Left lung (tissue), 10 donors: ENCODE data around the gene B4GALNT4. TPM values are rescaled to one million over a fixed set of nuclear protein-coding genes. Genes with fewer than 3 reads are reported as not detected.

Source experiments
- ATAC-seq: fragments of 200-7000 bp; cut with Tn5 transposase; one replicate; pipeline ENCODE4 v1.9.1; 2020; ENCODE audit warnings: moderate library complexity
- DNase-seq, 4 donors: peaks; one replicate each; pipeline ENCODE4 v3.0.0-alpha.2; 2013 to 2020
- H3K27ac ChIP-seq, 2 donors: fragments of 200-600 bp; sonication (generic) in 1 of 2; one replicate each; pipeline versions ENCODE4 v1.5.0 to v1.8.0; 2020 to 2021
- H3K27me3 ChIP-seq, 2 donors: fragments of 200-600 bp; sonication (generic) in 1 of 2; one replicate each; pipeline versions ENCODE4 v1.5.0 to v1.8.0; 2020 to 2021
- H3K36me3 ChIP-seq, 2 donors: fragments of 200-600 bp; sonication (generic) in 1 of 2; one replicate each; pipeline versions ENCODE4 v1.5.0 to v1.8.0; 2020 to 2021
- H3K4me1 ChIP-seq, 2 donors: fragments of 200-600 bp; one replicate each; pipeline ENCODE4 v1.8.0; 2021
- H3K4me3 ChIP-seq, 2 donors: fragments of 200-600 bp; sonication (generic) in 1 of 2; one replicate each; pipeline versions ENCODE4 v1.5.0 to v1.8.0; 2020 to 2021; ENCODE audit warnings: mild to moderate bottlenecking in 1 of 2
- H3K9me3 ChIP-seq, 2 donors: fragments of 200-600 bp; sonication (generic) in 1 of 2; one replicate each; pipeline versions ENCODE4 v1.5.0 to v1.8.0; 2020 to 2021
- intact Hi-C, 2 donors: fragments of 100-400 bp; cut with DNase I; formaldehyde crosslinking; loops; one replicate each; pipeline versions ENCODE4 v1.11.2 to v1.14.2; 2022
- polyA plus RNA-seq, 6 donors: library from polyadenylated mRNA; unstranded; fragments of 120-200 nt; gene quantifications; one replicate each; pipeline ENCODE4 v1.2.1, GENCODE V29; 2013; ENCODE audit not compliant: insufficient read length in 6 of 6
- total RNA-seq, 2 donors: library from RNA; stranded (reverse); fragmentation: NEBNext Ultra II Directional; extraction: Animal tissue kit (Norgen Biotek cat#: 25700); gene quantifications; one replicate each; pipeline ENCODE4 v1.2.1, GENCODE V29; 2021
- TF ChIP-seq, protein P1 (sequence below), 2 donors: fragments of 200-600 bp; sonication (generic) in 1 of 2; IDR thresholded peaks; one replicate each; pipeline versions ENCODE4 v1.5.0 to v1.8.0; 2021; ENCODE audit warnings: antibody characterized with exemption in 2 of 2
- donor health status: DM: no; HTN: yes; CAD: no.
- donor health status: DM: no; HTN: no; CAD: no.

Gene B4GALNT4
- total and polyA plus RNA-seq, 8 donors = 1.4 to 78.7 (median 52.4) TPM

DNA sequence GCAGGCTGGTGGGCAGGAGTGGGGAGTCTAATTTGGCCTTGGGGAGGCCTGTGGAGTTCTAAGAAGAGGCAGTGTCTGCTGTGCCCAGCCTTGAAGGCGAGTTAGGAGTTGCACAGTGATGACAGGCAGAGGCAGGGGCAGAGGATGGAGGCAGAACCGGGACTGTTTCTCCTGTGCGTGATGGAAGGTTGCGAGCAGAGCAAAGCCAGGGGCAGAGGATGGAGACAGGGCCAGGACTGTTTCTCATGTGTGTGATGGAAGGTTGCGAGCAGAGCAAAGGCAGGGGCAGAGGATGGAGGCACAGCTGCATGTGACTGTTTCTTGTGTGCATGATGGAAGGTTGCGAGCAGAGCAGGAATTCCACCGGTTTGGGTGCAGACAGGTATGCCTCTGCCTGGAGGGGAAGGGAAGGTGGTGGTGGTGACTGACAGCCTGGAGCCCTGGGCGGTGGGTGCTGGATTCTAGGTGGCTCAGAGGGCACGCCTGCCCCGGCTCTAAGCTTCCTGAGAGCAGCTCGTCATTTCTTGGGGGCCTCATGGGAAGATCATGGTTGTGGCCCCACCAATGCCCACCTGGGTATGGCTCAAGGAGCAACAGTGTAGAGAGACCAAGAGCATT, 8.7 kb downstream of the B4GALNT4 start:
- no peak overlapping the region for H3K4me3 ChIP-seq
- no peaks in the 10 kb centered on the region for H3K4me1 ChIP-seq
- DNase-seq (peak in 1 of 4 donors; percentile 52), ATAC-seq (no peak)
- no peak overlapping the region for H3K27ac ChIP-seq
- intact Hi-C loops = no loop called here
- H3K9me3 ChIP-seq = no peaks in the 10 kb centered on the region
- H3K27me3 ChIP-seq = peaks cover 0 to 34% of the 10 kb centered on the region in 2 donors
- no peaks in the 10 kb centered on the region for H3K36me3 ChIP-seq
- TF ChIP-seq, protein P1, sequence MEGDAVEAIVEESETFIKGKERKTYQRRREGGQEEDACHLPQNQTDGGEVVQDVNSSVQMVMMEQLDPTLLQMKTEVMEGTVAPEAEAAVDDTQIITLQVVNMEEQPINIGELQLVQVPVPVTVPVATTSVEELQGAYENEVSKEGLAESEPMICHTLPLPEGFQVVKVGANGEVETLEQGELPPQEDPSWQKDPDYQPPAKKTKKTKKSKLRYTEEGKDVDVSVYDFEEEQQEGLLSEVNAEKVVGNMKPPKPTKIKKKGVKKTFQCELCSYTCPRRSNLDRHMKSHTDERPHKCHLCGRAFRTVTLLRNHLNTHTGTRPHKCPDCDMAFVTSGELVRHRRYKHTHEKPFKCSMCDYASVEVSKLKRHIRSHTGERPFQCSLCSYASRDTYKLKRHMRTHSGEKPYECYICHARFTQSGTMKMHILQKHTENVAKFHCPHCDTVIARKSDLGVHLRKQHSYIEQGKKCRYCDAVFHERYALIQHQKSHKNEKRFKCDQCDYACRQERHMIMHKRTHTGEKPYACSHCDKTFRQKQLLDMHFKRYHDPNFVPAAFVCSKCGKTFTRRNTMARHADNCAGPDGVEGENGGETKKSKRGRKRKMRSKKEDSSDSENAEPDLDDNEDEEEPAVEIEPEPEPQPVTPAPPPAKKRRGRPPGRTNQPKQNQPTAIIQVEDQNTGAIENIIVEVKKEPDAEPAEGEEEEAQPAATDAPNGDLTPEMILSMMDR (IDR thresholded peaks at IDR 0.05) = no peak

DNA sequence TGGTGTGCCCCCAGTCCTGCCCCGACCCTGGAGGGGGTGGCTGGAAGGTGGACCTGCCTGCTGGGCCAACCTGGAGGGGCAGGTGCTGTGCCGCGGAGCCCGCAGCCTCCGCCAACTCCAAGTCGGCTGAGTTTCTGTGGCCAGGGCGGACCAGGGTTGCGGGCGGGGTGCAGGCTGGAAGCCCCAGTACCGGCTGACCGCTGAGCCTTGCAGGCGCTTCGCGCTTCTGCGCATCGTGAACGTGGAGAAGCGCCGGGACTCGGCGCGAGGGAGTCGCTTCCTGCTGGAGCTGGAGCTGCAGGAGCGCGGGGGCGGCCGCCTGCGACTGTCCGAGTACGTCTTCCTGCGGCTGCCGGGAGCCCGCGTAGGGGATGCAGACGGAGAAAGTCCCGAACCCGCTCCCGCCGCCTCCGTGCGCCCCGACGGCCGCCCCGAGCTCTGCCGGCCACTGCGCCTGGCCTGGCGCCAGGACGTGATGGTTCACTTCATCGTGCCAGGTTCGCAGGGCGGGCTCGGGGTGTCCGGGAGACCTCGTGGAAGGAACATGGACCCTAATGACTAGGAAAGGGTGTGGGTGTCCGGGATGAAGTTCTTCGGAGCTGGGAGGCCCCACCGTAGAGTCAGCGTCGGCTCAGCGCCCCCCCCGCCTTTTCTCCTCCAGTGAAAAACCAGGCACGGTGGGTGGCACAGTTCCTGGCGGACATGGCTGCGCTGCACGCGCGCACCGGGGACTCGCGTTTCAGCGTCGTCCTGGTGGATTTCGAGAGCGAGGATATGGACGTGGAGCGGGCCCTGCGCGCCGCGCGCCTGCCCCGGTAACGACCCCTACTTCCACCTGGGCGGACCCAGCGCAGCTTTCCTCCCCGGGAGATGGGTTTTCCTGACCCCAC, 10.2 kb downstream of the B4GALNT4 start:
- Histone ChIP-seq H3K36me3 (no peaks in the 10 kb centered on the region), H3K27ac (no peak overlapping the region), H3K4me3 (no peak overlapping the region), H3K4me1 (no peaks in the 10 kb centered on the region), H3K27me3 (peaks cover 0 to 34% of the 10 kb centered on the region in 2 donors), H3K9me3 (no peaks in the 10 kb centered on the region)
- TF ChIP-seq, protein P1 (IDR thresholded peaks at IDR 0.05) = no peak
- DNase-seq (peak in 1 of 4 donors; percentile 81), ATAC-seq (no peak)
- intact Hi-C loops = no loop called here

DNA sequence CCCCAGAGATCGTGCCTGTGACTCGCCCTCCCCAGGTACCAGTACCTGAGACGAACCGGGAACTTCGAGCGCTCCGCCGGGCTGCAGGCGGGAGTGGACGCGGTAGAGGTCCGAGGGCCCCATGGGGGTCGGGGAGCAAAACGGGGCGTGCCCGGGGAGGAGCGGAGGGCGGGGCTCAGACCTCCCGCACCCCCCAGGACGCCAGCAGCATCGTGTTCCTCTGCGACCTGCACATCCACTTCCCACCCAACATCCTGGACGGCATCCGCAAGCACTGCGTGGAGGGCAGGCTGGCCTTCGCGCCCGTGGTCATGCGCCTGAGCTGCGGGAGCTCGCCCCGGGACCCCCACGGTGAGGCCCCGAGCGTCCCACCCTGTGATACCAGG, 10.8 kb downstream of the B4GALNT4 start:
- ATAC-seq = no peak
- peak in 1 of 4 donors; percentile 65 for DNase-seq
- Histone ChIP-seq H3K27me3 (peaks cover 0 to 34% of the 10 kb centered on the region in 2 donors), H3K9me3 (no peaks in the 10 kb centered on the region), H3K4me3 (no peak overlapping the region), H3K4me1 (no peaks in the 10 kb centered on the region), H3K27ac (no peak overlapping the region), H3K36me3 (no peaks in the 10 kb centered on the region)
- TF ChIP-seq, protein P1 (IDR thresholded peaks at IDR 0.05) = no peak
- intact Hi-C loops = no loop called here

DNA sequence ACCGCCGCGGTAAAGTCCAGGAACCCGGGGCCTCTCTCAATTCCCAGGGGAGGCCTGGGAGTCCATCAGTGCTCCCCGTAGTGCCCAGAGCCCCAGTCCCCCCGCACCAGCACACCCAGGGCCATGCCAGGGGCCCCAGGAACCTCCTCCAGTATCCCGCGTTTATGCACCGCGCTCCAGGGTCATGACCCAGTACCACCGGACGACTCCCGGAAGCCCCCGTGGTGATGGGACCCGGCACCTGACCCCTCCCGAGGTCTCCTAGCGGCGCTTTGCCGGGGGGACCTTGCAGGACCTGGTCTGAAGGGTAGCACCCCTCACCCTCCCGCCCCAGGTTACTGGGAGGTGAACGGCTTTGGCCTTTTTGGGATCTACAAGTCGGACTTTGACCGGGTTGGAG, 11.2 kb downstream of the B4GALNT4 start:
- no peak overlapping the region for H3K27ac ChIP-seq
- ATAC-seq (no peak), DNase-seq (peak in 1 of 4 donors; percentile 65)
- TF ChIP-seq, protein P1 (IDR thresholded peaks at IDR 0.05) = no peak
- H3K27me3 ChIP-seq = peaks cover 0 to 34% of the 10 kb centered on the region in 2 donors
- intact Hi-C loops = no loop called here
- H3K9me3 ChIP-seq = no peaks in the 10 kb centered on the region
- H3K36me3 ChIP-seq = no peaks in the 10 kb centered on the region
- no peak overlapping the region for H3K4me3 ChIP-seq
- H3K4me1 ChIP-seq = no peaks in the 10 kb centered on the region

DNA sequence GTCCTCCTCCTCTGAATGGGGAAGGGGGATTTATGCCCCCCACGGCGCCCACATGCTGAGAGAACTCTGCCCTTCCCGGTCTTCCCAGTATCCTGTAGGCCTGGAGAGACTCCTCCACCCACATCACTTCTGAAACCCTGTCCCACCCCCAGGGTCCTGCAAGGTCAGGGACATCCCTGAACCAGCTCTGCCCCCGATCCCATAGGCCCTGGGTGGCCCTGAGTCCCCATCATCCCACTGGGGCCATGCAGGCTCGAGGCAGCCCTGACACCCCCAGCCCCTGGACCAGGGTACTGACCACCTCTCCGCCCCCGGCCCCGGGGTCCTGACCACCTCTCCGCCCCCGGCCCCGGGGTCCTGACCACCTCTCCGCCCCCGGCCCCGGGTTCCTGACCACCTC, 11.7 kb downstream of the B4GALNT4 start:
- DNase-seq (peak in 1 of 4 donors; percentile 43), ATAC-seq (no peak)
- Histone ChIP-seq H3K27ac (no peak overlapping the region), H3K4me3 (no peak overlapping the region), H3K9me3 (peaks cover 0 to 5% of the 10 kb centered on the region in 2 donors), H3K36me3 (no peaks in the 10 kb centered on the region), H3K27me3 (peaks cover 0 to 34% of the 10 kb centered on the region in 2 donors), H3K4me1 (no peaks in the 10 kb centered on the region)
- TF ChIP-seq, protein P1 (IDR thresholded peaks at IDR 0.05) = no peak
- intact Hi-C loops = no loop called here
